GM18507 (cell line): ENCODE data around the gene DRICH1.
"Not testable (repeated sequence)": the region's sequence is repeated elsewhere in the genome, so short reads cannot be mapped to it uniquely, and the experiment has no call there.

Experiments
- DNase-seq: peaks from one replicate; pipeline ENCODE4 v3.0.0; 2011; ENCODE audit warnings: low read depth; ENCODE audit not compliant: insufficient read length; ENCODE audit errors: extremely low spot score
- FAIRE-seq: peaks from 2 replicates; lab custom pipeline; 2011; peaks lifted over from hg19 to GRCh38; lab: Jason Lieb, UNC

The DRICH1 gene

DNA sequence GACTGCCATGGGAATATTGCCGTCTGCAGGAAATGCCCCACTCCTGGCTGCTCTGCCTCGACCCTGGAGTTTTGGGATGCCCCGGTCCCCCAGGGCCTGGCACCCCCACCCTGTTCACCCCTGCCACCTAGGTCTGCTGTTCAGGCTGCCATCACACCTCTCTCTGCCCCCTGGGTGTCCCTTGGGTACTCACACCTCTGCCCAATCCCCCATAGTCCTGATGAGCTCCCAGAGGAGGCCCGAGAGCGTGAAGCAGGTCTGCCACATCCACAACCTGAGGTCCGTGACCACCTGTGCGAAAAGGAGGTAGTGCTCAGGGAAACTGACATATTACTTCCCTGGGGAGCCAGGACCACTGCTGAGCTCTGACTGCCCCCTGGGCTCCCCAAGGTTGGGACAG lies 20.2 kb upstream of the DRICH1 start:
- FAIRE-seq (no peak), DNase-seq (no peak)

DNA sequence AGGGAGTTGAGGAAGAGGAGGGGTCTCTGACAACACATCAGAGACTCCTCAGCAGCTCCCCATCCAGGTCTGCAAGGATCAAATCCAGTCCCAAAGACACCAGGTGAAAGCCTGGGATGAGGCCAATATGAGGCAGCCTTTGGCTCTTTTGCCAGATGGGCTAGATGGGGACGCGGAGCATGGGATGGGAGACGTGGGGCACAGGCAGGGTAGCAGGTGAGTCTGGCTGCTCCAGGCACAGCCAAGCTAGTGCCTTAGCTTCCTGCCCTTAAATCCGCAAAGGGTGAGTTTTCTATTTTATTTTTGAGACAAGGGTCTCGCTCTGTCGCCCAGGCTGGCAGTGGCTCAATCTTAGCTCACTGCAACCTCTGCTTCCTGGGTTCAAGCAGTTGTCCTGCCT lies 19.6 kb upstream of the DRICH1 start:
- FAIRE-seq = no peak
- no peak for DNase-seq

GRCh38 chr22:23649071-23649501 lies 17.0 kb upstream of the DRICH1 start:
- no peak for FAIRE-seq
- no peak for DNase-seq

- not testable (repeated sequence) for FAIRE-seq, DNase-seq
These were observed 14.4 kb upstream of the DRICH1 start for GRCh38 chr22:23646526-23646925.

DNA sequence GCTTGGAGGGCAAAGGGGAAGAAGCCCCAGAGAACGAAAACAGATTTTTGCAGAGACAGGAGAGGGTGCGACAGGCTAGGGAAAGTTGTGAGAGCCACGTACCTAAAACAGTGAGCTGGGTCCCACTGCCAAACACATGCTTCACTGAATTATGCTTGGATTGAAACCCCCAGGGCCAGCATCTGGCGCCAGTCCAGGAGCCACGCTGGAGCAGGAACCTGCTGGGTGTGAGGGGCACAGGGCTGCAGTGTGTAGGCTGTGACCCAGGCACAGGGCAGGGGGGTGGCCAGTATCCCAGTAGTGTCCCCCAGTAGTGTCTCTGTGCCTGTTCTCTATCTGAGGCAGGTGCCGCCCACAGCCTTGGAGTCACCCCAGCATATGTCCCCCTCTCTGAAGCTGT lies 8.1 kb upstream of the DRICH1 start:
- DNase-seq, FAIRE-seq: not testable (repeated sequence)

DNA sequence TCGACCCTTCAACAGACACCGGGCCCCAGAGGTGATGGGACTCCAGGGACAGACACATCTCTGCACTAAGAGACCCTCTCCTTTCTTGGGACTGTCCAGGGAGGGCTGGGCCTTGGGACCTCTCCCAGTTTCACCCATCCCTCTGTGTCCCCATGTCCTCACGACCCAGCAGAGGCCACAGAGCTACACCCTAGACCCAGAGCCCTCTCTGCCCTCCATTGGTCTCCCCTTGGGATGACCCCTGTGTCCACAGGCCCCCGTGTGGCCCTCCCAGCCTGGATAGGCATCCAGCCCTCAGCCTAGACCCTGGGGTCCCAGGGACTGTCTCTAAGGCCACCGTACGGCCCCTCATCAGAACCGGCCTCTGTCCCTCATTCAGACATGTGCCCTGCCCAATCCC lies 7.5 kb upstream of the DRICH1 start:
- DNase-seq (no peak), FAIRE-seq (no peak)

GRCh38 chr22:23638611-23639010 lies 6.5 kb upstream of the DRICH1 start:
- no peak for DNase-seq
- no peak for FAIRE-seq

DNA sequence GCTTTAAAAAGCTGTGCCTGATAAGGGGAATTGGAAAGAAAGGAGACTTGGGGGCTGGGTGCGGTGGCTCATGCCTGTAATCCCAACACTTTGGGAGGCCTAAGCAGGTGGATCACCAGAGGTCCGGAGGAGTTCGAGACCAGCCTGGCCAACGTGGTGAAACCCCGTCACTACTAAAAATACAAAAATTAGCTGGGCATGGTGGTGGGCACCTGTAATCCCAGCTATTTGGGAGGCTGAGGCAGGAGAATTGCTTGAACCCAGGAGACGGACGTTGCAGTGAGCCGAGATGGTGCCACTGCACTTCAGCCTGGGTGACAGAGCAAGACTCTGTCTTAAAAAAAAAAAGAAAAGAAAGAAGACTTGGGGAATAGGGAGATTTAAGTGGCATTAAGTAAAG lies 3.2 kb upstream of the DRICH1 start:
- not testable (repeated sequence) for DNase-seq, FAIRE-seq

GRCh38 chr22:23628056-23628743 lies 3.9 kb downstream of the DRICH1 start:
- not testable (repeated sequence) for DNase-seq, FAIRE-seq

- DNase-seq, FAIRE-seq: not testable (repeated sequence)
These were observed 4.6 kb downstream of the DRICH1 start for GRCh38 chr22:23627401-23628055.

GRCh38 chr22:23626286-23626975 lies 5.7 kb downstream of the DRICH1 start:
- DNase-seq = no peak
- no peak for FAIRE-seq

- FAIRE-seq = no peak
- DNase-seq = no peak
These were observed 9.5 kb downstream of the DRICH1 start for GRCh38 chr22:23622634-23623033.

DNA sequence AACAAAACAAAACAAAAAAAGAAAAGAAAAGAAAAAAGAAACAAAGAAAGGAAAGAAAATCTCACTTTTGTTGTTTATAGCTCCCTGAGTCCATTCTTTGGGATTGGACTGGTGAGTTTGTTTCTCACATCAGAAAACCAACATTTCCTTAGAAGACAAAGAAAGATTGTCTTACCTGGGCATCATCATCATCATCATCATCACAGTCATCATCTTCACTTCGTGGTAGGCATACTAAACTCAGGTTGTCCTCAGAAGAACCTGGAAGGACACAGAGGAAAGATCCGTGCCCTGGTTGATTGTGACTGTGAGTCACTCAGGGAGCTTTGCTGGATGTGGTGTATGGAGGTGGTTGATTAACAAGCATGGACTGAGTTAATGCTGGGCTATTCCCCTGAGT lies 10.2 kb downstream of the DRICH1 start:
- FAIRE-seq, DNase-seq: not testable (repeated sequence)

GRCh38 chr22:23621082-23621780 lies 10.9 kb downstream of the DRICH1 start:
- DNase-seq (no peak), FAIRE-seq (no peak)

DNA sequence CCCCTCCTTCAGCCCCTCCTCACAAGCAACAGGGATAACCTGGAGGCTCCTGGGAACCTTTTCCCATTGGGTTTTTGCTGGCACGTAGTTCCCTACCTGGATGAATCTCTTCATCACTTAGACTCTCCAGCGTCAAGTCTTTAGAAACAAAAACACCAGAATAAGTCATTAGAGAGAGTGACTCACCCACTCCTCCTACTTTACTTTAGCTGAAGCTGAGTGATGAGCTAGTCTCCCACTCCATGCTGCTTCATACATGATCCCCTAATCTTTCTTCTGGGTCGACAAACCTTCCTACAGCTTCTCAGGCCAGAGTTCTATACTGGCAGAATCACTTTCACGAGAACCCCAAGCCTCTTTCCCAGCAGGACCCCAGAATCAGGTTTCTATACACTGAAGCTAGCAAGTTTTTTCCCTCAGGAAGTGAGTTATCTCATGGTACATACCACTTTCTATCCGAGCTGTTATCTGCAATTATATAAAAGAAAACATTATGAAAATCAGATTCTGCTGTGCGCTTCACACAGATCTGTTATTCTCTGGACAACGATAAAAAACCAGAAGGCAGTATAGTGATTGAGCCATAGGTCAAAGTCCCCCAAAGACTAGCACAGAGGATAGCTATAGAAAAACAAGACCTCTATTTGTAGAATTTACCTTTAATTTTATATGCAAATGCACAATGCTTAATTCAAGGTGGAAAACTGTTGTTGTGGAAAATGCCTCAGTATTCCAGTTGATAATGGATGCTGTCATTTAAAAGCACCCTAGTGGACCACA lies 18.7 kb downstream of the DRICH1 start:
- FAIRE-seq = no peak
- no peak for DNase-seq

GRCh38 chr22:23609983-23610781 lies 21.9 kb downstream of the DRICH1 start:
- FAIRE-seq (no peak), DNase-seq (no peak)

GRCh38 chr22:23608583-23608982 lies 23.5 kb downstream of the DRICH1 start:
- FAIRE-seq = no peak
- no peak for DNase-seq
